OCI-LY1 (cell line): ENCODE data around the gene LRRC4.

Source experiments
- H2AFZ ChIP-seq: fragments of 200-600 bp; sonication (generic), shearing (Covaris generic); 2 replicates; pipeline ENCODE4 v1.6.0; 2014; ENCODE audit warnings: antibody characterized with exemption, mild to moderate bottlenecking, low read length
- H3F3A ChIP-seq: fragments of 200-600 bp; sonication (generic), shearing (Covaris generic); 2 replicates; pipeline ENCODE4 v1.6.0; 2014; ENCODE audit warnings: mild to moderate bottlenecking, antibody characterized with exemption, low read length, moderate library complexity; ENCODE audit not compliant: insufficient read depth
- H3K27ac ChIP-seq: fragments of 200-600 bp; sonication (generic); 2 replicates; pipeline ENCODE4 v1.5.1; 2014; ENCODE audit warnings: low read length, mixed run types, mild to moderate bottlenecking, low read depth; ENCODE audit not compliant: poor library complexity, severe bottlenecking
- H3K27me3 ChIP-seq: fragments of 200-600 bp; sonication (generic); 2 replicates; pipeline ENCODE4 v1.6.0; 2014; ENCODE audit warnings: antibody characterized with exemption, mild to moderate bottlenecking, low read length, moderate library complexity; ENCODE audit not compliant: insufficient read depth
- H3K36me3 ChIP-seq: fragments of 200-600 bp; sonication (generic); 2 replicates; pipeline ENCODE4 v1.6.1; 2014; ENCODE audit warnings: mild to moderate bottlenecking, antibody characterized with exemption, low read length, moderate library complexity, mixed read lengths; ENCODE audit not compliant: insufficient read depth
- H3K4me1 ChIP-seq: fragments of 200-600 bp; sonication (generic); 2 replicates; pipeline ENCODE4 v1.5.1; 2014; ENCODE audit warnings: mild to moderate bottlenecking, low read length, moderate library complexity; ENCODE audit not compliant: insufficient read depth, severe bottlenecking
- H3K4me2 ChIP-seq: fragments of 200-600 bp; sonication (generic), shearing (Covaris generic); 2 replicates; pipeline ENCODE4 v1.6.1; 2014; ENCODE audit warnings: low read length
- H3K4me3 ChIP-seq: fragments of 200-600 bp; sonication (generic); 2 replicates; pipeline ENCODE4 v1.5.1; 2014; ENCODE audit warnings: low read length, low read depth, mild to moderate bottlenecking, mixed read lengths; ENCODE audit not compliant: poor library complexity, severe bottlenecking
- H3K79me2 ChIP-seq: fragments of 200-600 bp; shearing (Covaris generic); 2 replicates; pipeline ENCODE4 v1.6.1; 2016; ENCODE audit warnings: mixed run types, low read length, mixed read lengths; ENCODE audit not compliant: insufficient read depth
- H3K9ac ChIP-seq: fragments of 200-600 bp; sonication (generic), shearing (Covaris generic); 2 replicates; pipeline ENCODE4 v1.6.1; 2014; ENCODE audit warnings: mild to moderate bottlenecking, low read length, mixed read lengths
- H3K9me2 ChIP-seq: fragments of 200-600 bp; sonication (generic), shearing (Covaris generic); 2 replicates; pipeline ENCODE4 v1.6.1; 2014; ENCODE audit warnings: low read depth, mild to moderate bottlenecking, low read length, mixed read lengths
- H3K9me3 ChIP-seq: fragments of 200-600 bp; shearing (Covaris generic); 2 replicates; pipeline ENCODE4 v1.6.1; 2014; ENCODE audit warnings: low read length, mixed read lengths
- H4K20me1 ChIP-seq: fragments of 200-600 bp; sonication (generic), shearing (Covaris generic); 2 replicates; pipeline ENCODE4 v1.6.0; 2016; ENCODE audit warnings: mild to moderate bottlenecking, low read length; ENCODE audit not compliant: insufficient read depth
- CTCF ChIP-seq: fragments of 200-600 bp; sonication (generic), shearing (Covaris generic); IDR thresholded peaks from 2 replicates; pipeline ENCODE4 v1.5.1; 2017; ENCODE audit warnings: mild to moderate bottlenecking, antibody characterized with exemption, low read length, moderate library complexity, mixed read lengths
- EZH2 ChIP-seq: fragments of 200-600 bp; sonication (generic), shearing (Covaris generic); IDR thresholded peaks from 2 replicates; pipeline ENCODE4 v1.8.0; 2017; ENCODE audit warnings: borderline replicate concordance, mixed run types, mild to moderate bottlenecking, antibody characterized with exemption, low read length, moderate library complexity, mixed read lengths

LRRC4 gene

GRCh38 chr7:128006550-128007302 lies 24.5 kb downstream of the LRRC4 start:
- no peak overlapping the region for H3K4me3 ChIP-seq
- no peaks in the 10 kb centered on the region for H3K79me2 ChIP-seq
- H3K9me3 ChIP-seq, result no peaks in the 10 kb centered on the region
- H3F3A ChIP-seq, result no peaks in the 10 kb centered on the region
- H3K36me3 ChIP-seq, result no peaks in the 10 kb centered on the region; the same call in 1 of the 2 replicates
- TF ChIP-seq CTCF (no peak), EZH2 (no peak)
- peaks cover 38% of the 10 kb centered on the region for H3K4me1 ChIP-seq
- no peak overlapping the region for H2AFZ ChIP-seq
- H3K9ac ChIP-seq, result no peak overlapping the region
- H3K4me2 ChIP-seq, result no peak overlapping the region
- H3K9me2 ChIP-seq, result no peaks in the 10 kb centered on the region
- H3K27ac ChIP-seq, result no peak overlapping the region
- no peaks in the 10 kb centered on the region for H3K27me3 ChIP-seq
- no peaks in the 10 kb centered on the region for H4K20me1 ChIP-seq

- Histone ChIP-seq H3K36me3 (peaks cover 6% of the 10 kb centered on the region; the same call in 1 of the 2 replicates), H3K9me2 (no peaks in the 10 kb centered on the region), H3K9ac (no peak overlapping the region), H2AFZ (no peak overlapping the region), H3K27ac (peak overlapping the region; percentile 80), H3K9me3 (no peaks in the 10 kb centered on the region), H3F3A (no peaks in the 10 kb centered on the region), H3K79me2 (no peaks in the 10 kb centered on the region), H3K4me3 (no peak overlapping the region), H3K27me3 (no peaks in the 10 kb centered on the region), H3K4me1 (peaks cover 44% of the 10 kb centered on the region), H4K20me1 (no peaks in the 10 kb centered on the region), H3K4me2 (no peak overlapping the region)
- no peak for TF ChIP-seq CTCF
- no peak for TF ChIP-seq EZH2
These were observed 25.5 kb downstream of the LRRC4 start for GRCh38 chr7:128005759-128006159.

GRCh38 chr7:128005117-128005516 lies 26.1 kb downstream of the LRRC4 start:
- H3K36me3 ChIP-seq, result peaks cover 7% of the 10 kb centered on the region; the same call in 1 of the 2 replicates
- H3K4me1 ChIP-seq, result peaks cover 49% of the 10 kb centered on the region
- H3K9me2 ChIP-seq, result no peaks in the 10 kb centered on the region
- H3F3A ChIP-seq, result no peaks in the 10 kb centered on the region
- peak overlapping the region; percentile 53 for H3K4me2 ChIP-seq
- H3K4me3 ChIP-seq, result peak overlapping the region; percentile 11
- no peaks in the 10 kb centered on the region for H3K9me3 ChIP-seq
- TF ChIP-seq EZH2, result no peak
- TF ChIP-seq CTCF, result no peak
- H3K9ac ChIP-seq, result peak overlapping the region; percentile 15; the same call in 1 of the 2 replicates
- H3K79me2 ChIP-seq, result no peaks in the 10 kb centered on the region
- no peak overlapping the region for H2AFZ ChIP-seq
- peak overlapping the region; percentile 80 for H3K27ac ChIP-seq
- no peaks in the 10 kb centered on the region for H4K20me1 ChIP-seq
- no peaks in the 10 kb centered on the region for H3K27me3 ChIP-seq
